GM19324 (cell line): ENCODE data around the gene ARHGAP6.

Source experiments
- ATAC-seq: cut with Tn5 transposase; IDR thresholded peaks from one replicate; pipeline ENCODE4 v1.9.1; 2021; ENCODE audit warnings: mild to moderate bottlenecking, moderate library complexity; ENCODE audit not compliant: unreplicated experiment, low FRiP score

ARHGAP6 gene

GRCh38 chrX:11407331-11408108 lies 258.2 kb downstream of the ARHGAP6 start:
- no peak for ATAC-seq

DNA sequence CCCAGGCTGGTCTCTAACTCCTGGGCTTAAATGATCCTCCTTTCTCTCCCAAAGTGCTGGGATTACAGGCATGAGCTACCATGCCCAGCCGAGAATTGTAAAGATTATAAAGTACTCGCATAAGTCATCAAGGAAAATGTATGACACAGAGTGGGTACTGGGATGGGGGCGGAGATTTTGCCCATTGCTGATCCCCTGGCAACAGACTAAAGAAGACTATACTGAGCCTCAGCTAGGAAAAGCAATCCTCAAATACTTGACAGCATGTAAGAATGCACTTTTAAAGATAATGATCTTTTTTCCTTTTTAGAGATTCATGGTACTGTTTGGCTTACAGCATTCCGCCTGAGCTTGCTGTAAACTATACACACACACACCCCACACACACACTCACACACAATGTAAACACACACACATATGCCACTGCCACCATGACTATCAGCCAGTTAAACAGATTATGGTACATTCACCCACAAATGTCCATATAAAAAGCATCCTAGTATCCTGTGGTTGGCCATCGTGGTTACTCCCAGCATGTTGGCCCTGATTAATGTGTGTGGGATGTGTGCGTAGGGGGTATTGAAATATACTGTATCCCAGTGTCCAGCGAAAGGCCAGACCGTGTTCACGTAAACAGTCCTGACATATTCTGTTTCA lies 259.5 kb downstream of the ARHGAP6 start:
- no peak for ATAC-seq

DNA sequence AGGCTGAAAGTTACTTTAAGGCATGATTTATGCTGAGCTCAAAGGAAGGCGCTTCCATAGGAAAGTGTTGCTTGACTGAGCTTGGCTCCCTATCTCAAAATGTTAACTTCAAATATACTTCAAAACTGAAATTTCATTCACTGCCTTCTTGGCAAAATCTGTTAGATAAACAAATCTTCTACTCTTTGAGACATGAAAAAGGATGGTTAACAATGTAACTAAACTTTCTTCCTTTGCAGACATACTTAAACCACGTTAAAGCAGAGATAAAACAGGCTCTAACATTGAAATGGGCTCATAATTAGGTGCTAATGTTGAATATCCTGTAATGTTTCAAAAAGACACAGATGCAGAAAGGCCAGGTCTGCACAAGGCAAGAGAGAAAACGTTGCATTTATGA lies 262.1 kb downstream of the ARHGAP6 start:
- no peak for ATAC-seq

DNA sequence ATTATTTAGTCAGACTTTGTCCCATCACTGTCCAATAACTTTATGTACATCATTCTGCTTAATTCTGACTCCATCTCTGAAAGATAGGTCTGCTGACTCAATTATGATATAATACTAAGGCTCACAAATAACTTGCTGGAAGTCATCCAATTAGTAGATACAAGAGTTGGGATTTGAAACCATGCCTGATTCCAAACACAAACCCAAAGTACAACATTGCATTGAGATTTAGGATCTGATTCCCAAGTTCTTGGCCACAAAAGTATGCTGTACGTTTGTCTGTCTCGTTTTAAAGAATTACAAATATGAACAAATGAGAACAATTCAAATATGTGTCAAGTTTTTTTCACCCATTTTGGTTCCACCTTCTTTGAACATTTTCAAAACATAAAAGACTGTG lies 263.8 kb downstream of the ARHGAP6 start:
- no peak for ATAC-seq

DNA sequence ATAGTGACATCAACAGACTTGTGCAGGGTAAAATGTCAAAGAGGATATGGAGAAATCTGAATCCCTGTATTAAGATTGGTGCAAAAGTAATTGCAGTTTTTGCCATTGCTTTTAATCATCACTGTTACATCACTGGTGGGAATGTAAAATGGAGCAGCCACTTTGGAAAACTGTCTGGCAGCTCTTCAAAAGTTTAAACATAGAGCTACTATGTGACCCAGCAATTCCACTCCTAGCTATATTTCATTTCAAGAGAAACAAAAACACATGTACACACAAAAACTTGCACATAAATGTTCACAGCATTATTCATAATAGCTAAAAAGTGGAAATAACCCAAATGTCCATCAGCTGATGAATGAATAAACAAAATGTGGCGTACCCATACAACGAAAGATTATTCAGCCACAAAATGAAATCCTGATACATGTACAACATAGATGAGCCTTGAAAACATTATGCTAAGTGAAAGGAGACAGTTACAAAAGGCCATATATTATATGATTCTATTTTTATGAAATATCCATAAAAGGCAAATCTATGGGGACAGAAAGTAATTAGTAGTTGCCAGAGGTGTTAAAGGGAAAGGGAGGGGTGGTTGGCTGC lies 266.1 kb downstream of the ARHGAP6 start:
- no peak for ATAC-seq

DNA sequence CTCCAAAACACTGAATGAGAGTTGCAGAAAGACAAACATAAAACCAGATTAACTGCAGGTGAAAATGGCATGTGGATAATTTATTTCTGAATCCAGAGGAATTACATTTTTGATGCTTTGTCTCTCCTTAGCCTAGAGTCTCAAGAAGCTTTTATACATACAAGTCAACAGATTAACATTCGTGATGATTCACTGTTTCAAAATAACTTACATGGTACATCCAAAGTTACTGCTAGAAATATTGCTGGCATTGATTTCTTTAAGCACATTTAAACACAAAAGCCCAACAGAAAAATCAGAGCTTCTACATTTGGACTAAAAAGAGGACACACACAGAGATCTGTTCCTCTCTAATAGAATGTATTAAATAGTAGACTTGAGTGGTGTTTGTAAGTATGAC lies 266.9 kb downstream of the ARHGAP6 start:
- no peak for ATAC-seq

DNA sequence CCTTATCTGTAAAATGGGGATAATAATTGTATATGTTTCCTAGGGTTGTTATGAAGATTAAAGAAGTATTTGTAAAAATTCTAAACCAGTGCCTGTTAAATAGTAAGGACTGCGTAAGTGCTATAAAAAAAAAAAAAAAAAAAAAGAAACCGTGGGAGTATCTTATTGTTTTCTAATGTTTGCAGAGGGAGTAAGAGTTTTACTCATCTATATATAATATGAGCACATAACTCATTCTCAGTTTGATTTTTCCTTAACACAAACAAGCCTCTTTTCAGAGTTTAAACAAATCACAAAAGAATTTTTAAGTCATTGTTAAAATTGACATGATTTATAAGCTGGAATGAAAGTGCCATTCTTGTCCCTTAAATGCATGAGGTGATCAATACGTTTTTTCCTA lies 267.6 kb downstream of the ARHGAP6 start:
- no peak for ATAC-seq

DNA sequence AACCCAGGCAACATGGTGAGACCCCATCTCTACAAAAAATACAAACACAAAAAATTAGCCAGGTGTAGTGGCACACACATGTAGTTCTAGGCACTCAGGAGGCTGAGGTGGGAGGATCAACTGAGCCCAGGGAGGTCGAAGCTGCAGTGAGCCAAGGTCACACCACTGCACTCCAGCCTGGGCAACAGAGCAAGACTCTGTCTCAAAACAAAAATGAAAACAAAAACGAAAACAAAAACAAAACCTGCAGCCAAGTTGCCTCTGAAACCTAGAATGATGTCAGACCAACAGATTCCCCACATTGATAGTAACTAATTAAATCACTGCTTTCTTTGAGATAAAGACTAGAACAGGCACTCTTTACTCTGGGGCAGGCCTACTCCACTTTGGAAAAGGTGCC lies 268.0 kb downstream of the ARHGAP6 start:
- ATAC-seq: peak; percentile 82

DNA sequence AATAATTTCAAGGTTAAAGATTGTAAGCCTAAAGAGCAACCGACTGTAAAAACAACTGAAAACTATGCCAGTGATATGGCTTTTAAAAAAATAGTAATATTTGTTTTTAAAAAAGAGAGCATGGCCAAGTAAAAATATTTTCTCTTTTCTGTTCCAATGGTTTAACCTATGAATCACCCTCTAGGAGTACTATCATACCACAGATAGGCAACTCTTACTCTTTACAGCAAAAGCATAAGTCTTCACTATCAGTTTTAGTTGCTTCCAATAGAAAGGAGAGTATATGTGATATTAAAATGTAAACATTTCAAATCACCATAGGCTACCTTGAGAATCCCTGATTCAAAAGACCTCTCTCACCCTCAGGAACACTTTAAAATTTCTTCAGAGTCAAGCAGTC lies 269.9 kb downstream of the ARHGAP6 start:
- ATAC-seq: no peak

GRCh38 chrX:11393949-11394654 lies 271.6 kb downstream of the ARHGAP6 start:
- no peak for ATAC-seq

DNA sequence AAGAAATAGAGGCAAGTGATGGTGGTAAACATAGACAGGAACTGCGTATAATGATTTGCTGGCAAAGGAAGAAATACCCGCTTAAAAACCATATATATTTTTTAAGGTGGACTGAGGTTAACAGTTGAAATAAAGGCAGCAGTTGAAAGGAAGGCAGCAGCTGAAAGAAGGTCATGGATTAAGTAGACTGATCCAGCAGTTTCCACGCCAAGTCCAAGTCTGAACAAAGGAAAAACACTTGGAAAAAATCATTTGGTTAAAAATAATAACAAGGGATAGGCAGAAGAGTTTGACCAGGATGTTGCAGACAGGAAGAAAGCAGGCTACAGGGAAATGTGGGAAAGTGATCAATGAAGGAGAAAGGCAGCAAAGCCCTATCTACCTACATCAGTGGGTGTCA lies 278.9 kb downstream of the ARHGAP6 start:
- ATAC-seq: no peak

DNA sequence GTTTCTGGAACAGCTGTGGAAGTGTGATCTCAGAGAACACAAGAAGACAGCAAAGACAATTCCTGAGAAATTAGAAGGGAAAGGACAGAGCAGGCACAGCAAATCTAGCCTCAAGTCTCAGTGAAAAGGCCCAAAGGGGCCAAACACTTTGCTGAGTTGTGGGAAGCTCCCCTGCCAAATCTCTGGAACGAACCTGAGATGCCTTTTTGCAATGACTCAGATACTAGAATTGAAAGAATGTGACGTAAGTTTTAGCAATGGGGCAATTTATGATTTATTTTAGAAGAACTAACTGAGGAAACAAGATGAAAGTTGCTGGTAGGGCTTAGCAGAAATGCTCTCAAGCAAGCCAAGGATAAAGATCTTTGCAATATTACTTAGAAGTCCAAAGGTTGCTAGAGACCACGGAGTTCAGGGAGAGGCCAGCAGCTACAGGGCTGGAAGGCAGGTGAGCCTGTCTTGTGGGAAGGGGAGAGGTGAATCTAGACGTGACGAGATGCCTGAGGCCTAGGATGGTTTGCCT lies 279.7 kb downstream of the ARHGAP6 start:
- no peak for ATAC-seq

- ATAC-seq: no peak
These were observed 282.8 kb downstream of the ARHGAP6 start for GRCh38 chrX:11382930-11383329.

GRCh38 chrX:11381464-11381863 lies 284.3 kb downstream of the ARHGAP6 start:
- ATAC-seq: peak; percentile 87

DNA sequence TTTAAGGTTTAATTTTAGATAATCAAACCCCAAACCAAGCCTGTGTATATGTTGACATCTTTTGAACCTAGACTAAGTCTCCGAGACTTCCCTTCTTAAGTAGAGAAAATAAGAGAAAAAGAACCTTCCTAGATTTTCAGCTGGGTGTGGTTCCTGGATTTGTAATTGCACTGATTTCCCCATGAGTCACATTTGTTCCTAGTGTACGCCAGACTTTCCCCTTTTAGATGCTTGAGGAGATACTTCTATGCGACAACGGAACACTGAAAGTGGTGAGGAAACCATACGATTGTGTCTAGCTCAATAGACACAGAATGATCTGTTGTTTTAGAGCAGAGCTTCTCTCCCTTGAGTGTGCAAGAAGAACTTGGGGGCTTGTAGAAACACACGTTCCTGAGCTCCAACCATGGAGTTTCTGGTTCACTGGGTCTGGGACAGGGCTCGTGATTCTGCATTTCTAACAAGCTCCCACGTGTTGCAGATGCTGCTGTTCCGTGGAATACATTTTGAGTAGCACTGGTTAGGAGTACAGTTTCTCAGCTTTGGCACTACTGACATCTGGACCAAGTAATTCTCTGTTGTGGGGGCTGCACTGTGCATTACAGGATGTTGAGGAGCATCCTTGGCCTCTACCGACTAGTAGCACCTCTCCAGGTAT lies 285.4 kb downstream of the ARHGAP6 start:
- ATAC-seq: no peak

- no peak for ATAC-seq
These were observed 289.6 kb downstream of the ARHGAP6 start for GRCh38 chrX:11376163-11376562.

DNA sequence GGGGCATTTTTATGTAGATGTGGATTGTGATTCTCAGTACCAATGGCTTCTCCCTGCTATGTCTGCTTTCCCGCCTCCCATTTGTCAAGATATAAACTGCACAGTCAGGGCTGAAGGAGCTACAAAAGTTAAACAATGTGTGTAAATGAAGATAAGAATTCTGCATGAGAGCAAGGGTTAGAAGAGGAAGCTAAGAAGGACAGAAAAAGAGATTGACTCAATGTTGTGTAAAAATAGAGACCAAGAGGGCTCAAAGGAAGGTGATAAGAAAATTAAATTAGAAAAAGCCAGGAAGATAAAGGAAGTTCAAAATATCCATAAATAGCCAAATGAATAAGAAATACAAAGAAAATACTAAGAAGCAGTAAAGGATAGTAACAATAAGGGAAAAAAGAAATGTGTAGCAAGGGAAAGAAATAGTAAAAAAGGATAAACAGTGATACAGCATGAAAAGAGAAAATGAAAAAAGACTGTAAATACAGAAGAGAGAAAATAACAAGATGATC lies 290.1 kb downstream of the ARHGAP6 start:
- ATAC-seq: no peak

DNA sequence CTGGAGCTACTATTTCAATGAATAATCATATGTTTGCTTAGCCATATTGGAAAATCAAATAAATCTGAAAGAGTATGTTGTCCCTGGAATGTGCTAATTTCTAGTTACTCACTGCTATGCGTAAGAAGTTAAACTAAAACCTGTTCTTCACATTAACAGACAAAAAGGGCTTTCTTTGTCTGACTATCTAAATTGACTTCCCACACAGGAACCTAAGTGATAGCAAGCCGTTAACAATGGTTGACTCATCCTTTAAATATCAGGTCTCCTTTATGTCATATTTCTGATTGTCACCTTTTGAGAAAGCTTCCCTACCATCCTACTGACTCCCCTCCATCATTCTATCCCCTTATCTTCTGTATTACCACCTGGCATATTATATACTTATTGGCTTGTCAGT lies 291.1 kb downstream of the ARHGAP6 start:
- no peak for ATAC-seq

DNA sequence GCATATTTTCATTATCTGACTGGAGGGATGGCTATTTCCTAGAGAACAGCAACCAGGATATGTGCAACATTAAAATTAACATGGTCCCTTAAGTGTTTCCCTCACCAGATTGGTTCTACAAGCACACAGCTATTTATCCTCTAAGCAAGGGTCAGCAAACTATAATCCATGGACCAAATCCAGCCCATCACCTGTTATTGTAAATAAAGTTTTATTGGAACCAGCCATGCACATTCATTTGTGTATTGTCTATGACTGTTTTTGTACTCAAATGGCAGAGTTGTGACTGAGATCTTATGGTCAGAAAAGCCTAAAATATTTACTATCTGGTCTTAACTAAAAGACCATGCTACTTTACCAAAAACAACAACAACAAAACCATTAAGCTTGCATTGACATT lies 294.6 kb downstream of the ARHGAP6 start:
- ATAC-seq: no peak
